ENCODE data around the gene TJAP1. TPM values are rescaled to one million over a fixed set of nuclear protein-coding genes. Genes with fewer than 3 reads are reported as not detected.

TJAP1 gene
- total RNA-seq, 2 experiments from 2014 or later, result 23.6 to 24.4 TPM

GRCh38 chr6:43476746-43477145 is 624 bp upstream of the TJAP1 start:
- CTCF ChIA-PET, result interaction anchor here (0.6 to 0.7 kb wide), 2 partner anchors 20 to 214 kb away, joined by 3 to 5 read pairs; no protein-coding TSS in a partner anchor
- POLR2A ChIA-PET, result interaction anchor here (0.6 to 2.3 kb wide), 8 partner anchors 16 to 547 kb away, joined by 3 to 15 read pairs (median 10); partner anchors contain the start of genes ABCC10, CNPY3, DLK2 and KLC4

DNA sequence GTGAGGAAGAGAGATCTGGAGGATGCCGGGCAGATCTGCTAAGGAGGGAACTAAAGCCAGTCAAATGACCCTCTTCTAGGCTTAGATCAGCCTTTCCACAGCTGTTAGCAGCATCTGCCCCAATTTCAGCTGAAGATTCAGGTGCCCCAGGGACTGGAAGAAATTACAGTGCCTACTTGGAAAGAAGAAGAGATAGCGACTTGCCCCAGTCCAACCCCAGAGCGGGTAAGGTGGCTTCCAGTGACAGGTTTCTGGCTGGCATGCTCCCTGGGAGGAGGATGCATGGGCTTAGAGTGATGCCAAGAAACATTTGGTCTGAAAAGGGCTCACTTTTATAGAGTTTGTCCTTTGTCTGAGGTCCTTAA is 620 bp downstream of the TJAP1 start:
- TF ChIP-seq, protein P1, sequence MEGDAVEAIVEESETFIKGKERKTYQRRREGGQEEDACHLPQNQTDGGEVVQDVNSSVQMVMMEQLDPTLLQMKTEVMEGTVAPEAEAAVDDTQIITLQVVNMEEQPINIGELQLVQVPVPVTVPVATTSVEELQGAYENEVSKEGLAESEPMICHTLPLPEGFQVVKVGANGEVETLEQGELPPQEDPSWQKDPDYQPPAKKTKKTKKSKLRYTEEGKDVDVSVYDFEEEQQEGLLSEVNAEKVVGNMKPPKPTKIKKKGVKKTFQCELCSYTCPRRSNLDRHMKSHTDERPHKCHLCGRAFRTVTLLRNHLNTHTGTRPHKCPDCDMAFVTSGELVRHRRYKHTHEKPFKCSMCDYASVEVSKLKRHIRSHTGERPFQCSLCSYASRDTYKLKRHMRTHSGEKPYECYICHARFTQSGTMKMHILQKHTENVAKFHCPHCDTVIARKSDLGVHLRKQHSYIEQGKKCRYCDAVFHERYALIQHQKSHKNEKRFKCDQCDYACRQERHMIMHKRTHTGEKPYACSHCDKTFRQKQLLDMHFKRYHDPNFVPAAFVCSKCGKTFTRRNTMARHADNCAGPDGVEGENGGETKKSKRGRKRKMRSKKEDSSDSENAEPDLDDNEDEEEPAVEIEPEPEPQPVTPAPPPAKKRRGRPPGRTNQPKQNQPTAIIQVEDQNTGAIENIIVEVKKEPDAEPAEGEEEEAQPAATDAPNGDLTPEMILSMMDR (IDR thresholded peaks at IDR 0.05), result no peak
- H3K27ac Mint-ChIP-seq, result peak overlapping the region; percentile 96
- H3K4me3 ChIP-seq (ENCODE audit: low read length), result peak overlapping the region; percentile 81
- peak overlapping the region; percentile 94 for H3K4me3 Mint-ChIP-seq
- H3K27ac ChIP-seq (ENCODE audit: low read depth in 1 of 2, low read length in 2 of 2), result peak overlapping the region; percentile 81 to 91
- H3K36me3 Mint-ChIP-seq (ENCODE audit: low read depth), result peaks cover 8% of the 10 kb centered on the region
- H3K27me3 ChIP-seq (ENCODE audit: control insufficient read depth in 1 of 2, insufficient read depth in 2 of 2, low read length in 2 of 2), result no peaks in the 10 kb centered on the region
- intact Hi-C loops (cut with DNase I, micrococcal nuclease), result loop anchor here in 1 of 2 experiments (5.0 kb wide), 3 partner anchors 39 to 296 kb away; partner anchors contain the start of genes CUL9, POLR1C and YIPF3
- peaks cover 32% of the 10 kb centered on the region for H3K4me1 ChIP-seq (ENCODE audit: insufficient read depth, low read length)
- H3K27me3 Mint-ChIP-seq, result no peaks in the 10 kb centered on the region
- ChIA-PET POLR2A (interaction anchor here (0.6 to 2.3 kb wide), 14 partner anchors 8 to 889 kb away, joined by 3 to 15 read pairs (median 4); partner anchors contain the start of genes ABCC10, CNPY3, DLK2 and KLHDC3), CTCF (interaction anchor here (1.0 kb wide), 1 partner anchor 50 kb away, joined by 4 read pairs; the partner anchor contains the start of gene ABCC10)
- peaks cover 48% of the 10 kb centered on the region for H3K4me1 Mint-ChIP-seq (ENCODE audit: low read depth)
- ATAC-seq (ENCODE audit: poor library complexity) (no peak), DNase-seq (peak in 1 of 14 experiments; percentile 18)
- H3K9me3 Mint-ChIP-seq, result no peaks in the 10 kb centered on the region
- H3K36me3 ChIP-seq (ENCODE audit: insufficient read depth, low read length), result no peaks in the 10 kb centered on the region
- H3K9me3 ChIP-seq (ENCODE audit: control insufficient read depth in 1 of 2, insufficient read depth in 1 of 2, low read length in 2 of 2), result no peaks in the 10 kb centered on the region

More at GRCh38 chr6:43476746-43477145, 624 bp upstream of the TJAP1 start:
- Histone ChIP-seq H3K4me1 (ENCODE audit: insufficient read depth, low read length) (peaks cover 29% of the 10 kb centered on the region), H3K9me3 (ENCODE audit: control insufficient read depth in 1 of 2, insufficient read depth in 1 of 2, low read length in 2 of 2) (no peaks in the 10 kb centered on the region), H3K36me3 (ENCODE audit: insufficient read depth, low read length) (no peaks in the 10 kb centered on the region), H3K4me3 (ENCODE audit: low read length) (peak overlapping the region; percentile 81), H3K27ac (ENCODE audit: low read depth in 1 of 2, low read length in 2 of 2) (peak overlapping the region; percentile 81 to 91), H3K27me3 (ENCODE audit: control insufficient read depth in 1 of 2, insufficient read depth in 2 of 2, low read length in 2 of 2) (no peaks in the 10 kb centered on the region)
- Mint-ChIP-seq H3K27me3 (no peaks in the 10 kb centered on the region), H3K36me3 (ENCODE audit: low read depth) (peaks cover 7% of the 10 kb centered on the region), H3K9me3 (no peaks in the 10 kb centered on the region), H3K27ac (peak overlapping the region; percentile 96), H3K4me1 (ENCODE audit: low read depth) (peaks cover 39% of the 10 kb centered on the region), H3K4me3 (peak overlapping the region; percentile 94)
- ATAC-seq (ENCODE audit: poor library complexity) (peak; percentile 23), DNase-seq (peak in 3 of 14 experiments; percentile 11 to 38 (median 34))
- intact Hi-C loops (cut with DNase I, micrococcal nuclease), result loop anchor here in 1 of 2 experiments (2.0 to 5.0 kb wide), 5 partner anchors 22 to 294 kb away; partner anchors contain the start of genes CUL9, DLK2, POLR1C and YIPF3
- TF ChIP-seq, protein P1 (IDR thresholded peaks at IDR 0.05), result no peak

- Histone ChIP-seq H3K9me3 (ENCODE audit: control insufficient read depth in 1 of 2, insufficient read depth in 1 of 2, low read length in 2 of 2) (no peaks in the 10 kb centered on the region), H3K36me3 (ENCODE audit: insufficient read depth, low read length) (peaks cover 4% of the 10 kb centered on the region), H3K27ac (ENCODE audit: low read depth in 1 of 2, low read length in 2 of 2) (no peak overlapping the region), H3K4me3 (ENCODE audit: low read length) (no peak overlapping the region), H3K27me3 (ENCODE audit: control insufficient read depth in 1 of 2, insufficient read depth in 2 of 2, low read length in 2 of 2) (no peaks in the 10 kb centered on the region), H3K4me1 (ENCODE audit: insufficient read depth, low read length) (peaks cover 32% of the 10 kb centered on the region)
- TF ChIP-seq, protein P1 (IDR thresholded peaks at IDR 0.05), result no peak
- H3K9me3 Mint-ChIP-seq, result no peaks in the 10 kb centered on the region
- peaks cover 21% of the 10 kb centered on the region for H3K36me3 Mint-ChIP-seq (ENCODE audit: low read depth)
- ChIA-PET CTCF (interaction anchor here (0.7 to 1.1 kb wide), 2 partner anchors 25 to 207 kb away, joined by 3 read pairs; partner anchors contain the start of gene MRPS18A), POLR2A (no interaction called here)
- no peak overlapping the region for H3K4me3 Mint-ChIP-seq
- peaks cover 54% of the 10 kb centered on the region for H3K4me1 Mint-ChIP-seq (ENCODE audit: low read depth)
- H3K27ac Mint-ChIP-seq, result no peak overlapping the region
- DNase-seq, result no peak
- no peak for ATAC-seq (ENCODE audit: poor library complexity)
- intact Hi-C loops (cut with DNase I, micrococcal nuclease), result no loop called here
- no peaks in the 10 kb centered on the region for H3K27me3 Mint-ChIP-seq
Measured at GRCh38 chr6:43481075-43481474, 3.7 kb downstream of the TJAP1 start.

Measured in CD4-positive, alpha-beta T cell (primary cell).